DMS153 (cell line): ENCODE data around the gene PDHX.

Experiments
- DNase-seq: peaks from one replicate; lab custom pipeline; 2025; lab: John Stamatoyannopoulos, UW

The PDHX gene

GRCh38 chr11:34990916-34991315 is 74.5 kb downstream of the PDHX start:
- DNase-seq, result no peak

GRCh38 chr11:34994854-34995253 is 78.4 kb downstream of the PDHX start:
- no peak for DNase-seq

DNA sequence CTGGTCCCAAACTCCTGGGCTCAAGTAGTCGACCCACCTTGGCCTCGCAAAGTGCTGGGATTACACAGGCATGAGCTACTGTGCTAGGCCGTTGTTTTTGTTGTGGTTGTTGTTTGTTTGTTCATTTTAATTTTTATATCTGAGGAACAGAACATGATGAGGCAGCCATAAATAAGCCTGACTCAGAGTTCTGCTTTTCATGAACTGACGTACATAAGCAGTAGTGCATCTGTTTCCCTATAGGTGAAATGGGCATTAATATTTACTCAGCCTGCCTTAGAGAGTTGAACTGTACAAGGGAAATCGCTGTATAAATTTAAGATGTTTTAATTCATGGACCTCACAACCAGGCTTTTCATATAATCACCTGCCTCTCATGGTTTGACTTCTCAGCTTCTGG is 80.5 kb downstream of the PDHX start:
- no peak for DNase-seq

DNA sequence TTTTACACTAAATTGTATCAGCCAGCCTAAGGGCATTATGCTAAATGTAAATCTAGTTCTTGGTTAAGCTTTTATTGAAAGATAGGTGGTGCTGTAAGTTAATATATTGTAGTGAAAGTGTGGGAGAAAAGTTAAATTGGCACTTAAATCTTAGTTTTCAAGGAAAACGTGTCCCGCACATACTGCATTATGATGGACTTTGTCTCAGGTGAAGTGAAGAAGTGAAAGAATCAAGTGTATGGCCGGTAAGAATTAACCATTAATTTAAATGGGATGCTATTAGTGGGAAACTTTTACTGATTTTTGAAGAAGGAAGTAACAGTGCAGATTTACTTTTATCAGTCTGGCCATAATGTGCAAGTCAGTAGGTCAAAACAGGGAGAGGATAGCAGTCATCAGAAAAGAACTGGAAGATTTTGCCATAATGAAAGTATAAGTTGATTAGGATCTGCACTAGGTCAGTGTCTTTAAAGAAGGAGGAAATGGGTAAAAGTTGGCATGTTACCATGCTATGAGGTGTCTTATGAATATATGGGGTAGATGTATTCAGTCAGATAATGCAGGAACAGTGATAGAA is 81.6 kb downstream of the PDHX start:
- DNase-seq, result no peak

- DNase-seq, result no peak
Measured at GRCh38 chr11:34999453-34999852, 83.0 kb downstream of the PDHX start.

GRCh38 chr11:35003186-35003585 is 86.8 kb downstream of the PDHX start:
- no peak for DNase-seq

DNA sequence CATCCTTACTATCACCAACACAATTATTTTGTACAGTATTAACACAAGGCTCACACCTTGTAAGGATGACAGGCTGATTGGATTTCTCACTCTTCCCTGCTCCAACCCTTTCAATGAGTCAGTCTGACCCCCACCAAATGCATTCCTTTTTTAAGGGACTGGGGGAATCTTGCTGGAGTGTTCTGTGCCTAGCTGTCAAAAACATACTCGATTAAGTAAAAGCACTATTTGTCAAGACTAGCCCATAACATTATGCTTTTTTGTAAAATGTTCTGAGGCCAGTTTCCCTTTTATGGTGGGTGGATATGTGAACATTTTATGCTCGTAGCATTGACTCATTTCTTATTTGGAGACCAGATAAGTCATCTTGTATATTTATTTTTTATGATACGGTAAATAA is 87.2 kb downstream of the PDHX start:
- DNase-seq, result no peak

DNA sequence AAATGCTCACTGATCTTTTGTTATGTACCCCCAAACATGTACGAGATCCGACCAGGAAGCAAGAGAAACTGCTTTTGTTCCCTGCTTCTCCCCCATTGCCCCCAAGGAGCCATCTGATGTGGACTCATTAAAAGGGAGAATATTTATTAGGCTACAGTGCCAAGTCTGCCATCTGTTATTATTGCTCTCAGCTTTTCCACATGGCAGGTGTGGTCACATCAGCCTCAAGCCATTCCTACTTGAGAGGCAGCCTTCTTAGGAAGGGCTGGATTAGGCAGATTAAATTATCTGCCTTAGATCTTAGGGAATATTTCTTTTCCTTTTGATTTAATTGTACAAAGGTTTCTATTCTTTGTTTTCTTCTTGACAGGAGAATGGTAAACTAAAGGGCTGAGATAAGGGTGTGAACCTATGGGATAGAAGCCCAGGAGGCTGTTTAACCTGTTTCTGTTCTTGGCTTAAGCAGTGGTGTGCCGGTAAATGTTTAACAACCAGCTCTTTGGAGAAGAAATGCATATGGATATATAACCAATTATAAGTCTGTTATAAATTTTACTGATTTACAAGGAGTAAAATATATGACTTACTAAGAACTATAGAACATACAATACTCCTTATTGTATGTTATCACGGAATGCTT is 88.8 kb downstream of the PDHX start:
- DNase-seq, result no peak

DNA sequence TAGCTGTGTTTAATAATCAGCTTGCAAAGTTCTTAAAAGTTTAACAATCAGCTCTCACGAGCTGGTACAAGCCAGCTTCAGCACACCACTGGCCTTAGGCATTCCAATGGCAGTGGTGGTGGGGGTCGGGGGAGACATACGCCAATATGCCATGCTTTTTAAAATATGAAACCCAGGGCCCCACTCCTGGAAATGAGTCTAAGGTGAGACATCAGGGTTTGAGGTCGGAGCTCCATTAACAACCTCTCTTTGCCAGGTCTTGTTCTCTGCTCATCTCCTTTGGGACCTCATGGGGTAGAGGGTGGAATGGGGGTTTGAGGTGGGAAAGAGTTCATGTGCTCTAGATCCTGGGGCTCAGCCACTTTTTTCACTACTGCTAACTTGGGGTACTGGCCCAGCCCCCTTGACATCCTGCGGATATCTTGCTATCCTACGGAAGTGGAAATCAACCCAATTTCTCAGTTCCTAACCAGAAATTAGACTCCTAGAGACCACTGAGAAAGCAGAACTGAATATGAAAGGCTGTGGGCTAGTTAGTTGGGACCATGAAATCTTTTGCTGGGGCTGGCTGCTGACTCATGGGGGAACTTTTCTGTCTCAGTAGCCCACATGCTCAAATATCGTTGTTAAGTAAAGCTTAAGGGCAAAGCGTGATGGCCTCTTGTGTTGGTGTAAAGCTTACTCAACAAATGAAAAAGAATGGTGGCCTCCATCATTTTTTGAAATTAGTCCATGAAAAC is 90.1 kb downstream of the PDHX start:
- no peak for DNase-seq

- DNase-seq, result no peak
Measured at GRCh38 chr11:35007277-35007676, 90.9 kb downstream of the PDHX start.

- peak; percentile 12 for DNase-seq
Measured at GRCh38 chr11:35009191-35009943, 92.9 kb downstream of the PDHX start.

- no peak for DNase-seq
Measured at GRCh38 chr11:35009944-35010342, 93.5 kb downstream of the PDHX start.

DNA sequence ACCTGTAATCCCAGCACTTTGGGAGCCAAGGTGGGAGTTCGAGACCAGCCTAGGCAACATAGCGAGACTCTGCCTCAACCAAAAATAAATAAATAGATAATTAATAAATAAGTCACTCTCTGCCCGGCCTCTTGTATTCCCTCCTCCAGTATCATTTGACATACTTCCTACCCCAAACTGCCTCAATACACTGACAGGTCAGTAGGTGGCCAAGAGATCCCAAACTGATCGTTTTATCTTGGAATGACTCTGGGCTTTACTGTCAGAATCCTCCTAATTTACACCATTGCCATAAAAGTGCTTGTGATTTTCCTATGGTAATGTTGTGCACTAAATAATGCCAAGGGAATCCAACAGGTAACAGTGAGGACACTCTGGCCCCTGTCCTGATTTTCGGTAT is 94.2 kb downstream of the PDHX start:
- DNase-seq, result no peak

DNA sequence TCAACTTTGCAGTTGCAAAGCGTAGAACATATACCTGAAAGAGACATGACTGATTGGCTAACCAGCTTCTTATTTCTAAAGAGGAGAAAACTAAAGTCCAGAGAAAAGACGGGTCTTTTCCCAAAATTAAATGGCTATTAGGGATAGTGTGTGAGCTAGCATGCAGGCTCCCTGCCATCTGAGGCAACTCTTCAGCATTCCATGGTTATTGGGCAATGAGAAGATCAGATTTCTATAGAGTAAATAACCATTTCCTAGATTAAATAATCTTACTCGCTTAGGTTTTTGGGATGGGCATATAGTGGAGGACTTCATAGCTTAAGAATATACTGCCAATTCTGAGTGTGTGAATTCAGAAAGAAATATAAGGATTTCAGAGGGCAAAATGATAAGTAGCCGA is 95.0 kb downstream of the PDHX start:
- DNase-seq, result no peak

- DNase-seq, result no peak
Measured at GRCh38 chr11:35011944-35012343, 95.5 kb downstream of the PDHX start.

- no peak for DNase-seq
Measured at GRCh38 chr11:35012467-35013191, 96.2 kb downstream of the PDHX start.

DNA sequence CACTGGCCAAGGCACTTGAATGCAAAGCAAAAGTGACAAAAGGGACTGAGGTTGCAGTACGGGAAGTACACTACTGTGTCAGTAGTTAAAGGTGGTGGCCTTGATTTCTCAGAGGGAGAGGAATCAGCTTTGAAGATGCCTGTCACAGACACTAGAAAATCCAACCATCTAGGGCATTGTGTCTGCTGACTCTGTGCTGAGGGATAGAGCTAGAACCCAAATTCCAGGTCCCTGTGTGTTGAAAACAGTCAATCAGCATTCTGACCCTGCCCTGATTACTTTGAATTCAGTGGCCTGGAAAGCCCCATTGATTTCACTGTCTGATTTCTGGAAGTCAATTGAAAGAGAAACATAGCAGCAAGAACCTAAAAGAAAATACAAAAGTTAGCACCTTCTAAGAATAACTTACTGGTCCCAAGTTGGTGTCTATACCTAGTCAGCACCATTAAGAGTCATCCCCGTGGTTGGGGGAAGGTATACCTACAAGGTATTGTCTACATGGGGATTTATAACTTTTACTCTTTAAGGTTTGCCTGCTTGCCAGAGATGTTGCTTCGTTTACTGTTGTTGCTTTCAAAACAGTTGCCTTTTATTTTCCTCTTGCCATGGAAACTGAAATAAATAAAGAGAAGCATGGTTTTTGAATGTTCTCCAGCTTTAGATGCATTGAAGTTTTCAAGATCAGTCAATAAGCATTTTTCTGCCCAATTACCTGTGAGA is 97.3 kb downstream of the PDHX start:
- no peak for DNase-seq

DNA sequence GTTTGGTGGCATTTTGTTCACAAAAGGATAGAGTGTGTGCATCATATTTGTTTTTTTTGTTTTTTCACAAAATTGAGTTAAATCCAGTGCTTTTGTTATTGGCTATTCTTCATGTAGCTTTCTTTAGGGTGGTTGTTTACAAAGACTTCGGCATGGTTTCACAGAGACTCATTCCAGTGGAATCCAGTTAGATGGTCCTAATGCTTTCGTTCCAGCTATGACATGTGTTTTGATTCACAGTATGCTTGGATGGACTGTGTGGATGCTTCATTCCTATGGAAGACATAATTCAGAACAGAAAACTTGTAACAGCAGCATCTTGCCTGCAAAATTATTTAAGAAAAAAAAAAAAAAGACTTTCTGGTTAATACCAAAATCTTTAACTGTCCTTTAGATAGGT is 97.9 kb downstream of the PDHX start:
- DNase-seq, result no peak

GRCh38 chr11:35015621-35016387 is 99.4 kb downstream of the PDHX start:
- no peak for DNase-seq

- no peak for DNase-seq
Measured at GRCh38 chr11:35016916-35017315, 100.5 kb downstream of the PDHX start.
